A549 (cell line): Measurements from ENCODE around the gene CAPN9. TPM values are rescaled to one million over a fixed set of nuclear protein-coding genes. Genes with fewer than 3 reads are reported as not detected.

Experiments
- ATAC-seq, 2 experiments: fragments of 200-7000 bp in 1 of 2; fragments of >200 bp in 1 of 2; cut with Nextera tagmentation in 1 of 2; cut with Tn5 transposase in 1 of 2; 3 replicates each; pipeline versions ENCODE4 v1.8.0 to v1.9.1; 2018 to 2020; ENCODE audit warnings: mild to moderate bottlenecking in 1 of 2, moderate library complexity in 1 of 2
- CTCF ChIA-PET: fragments of 300-600 bp; sonication (Branson Sonifier 250); formaldehyde crosslinking; extraction: SDS; loops from one replicate; lab custom pipeline; 2021; ENCODE audit warnings: antibody characterized with exemption, inconsistent platforms; lab: Yijun Ruan, JAX
- POLR2A ChIA-PET: fragments of 350-600 bp; formaldehyde crosslinking; extraction: SDS; loops from one replicate; lab custom pipeline; 2021; ENCODE audit warnings: antibody characterized with exemption, inconsistent platforms; lab: Yijun Ruan, JAX
- DNase-seq, 2 experiments: peaks; one replicate each; pipeline versions ENCODE4 v3.0.0 to v3.0.0-alpha.2; 2011 to 2016; ENCODE audit warnings: low read depth in 1 of 2, low spot score in 1 of 2
- FAIRE-seq: peaks from 2 replicates; lab custom pipeline; 2011; peaks lifted over from hg19 to GRCh38; lab: Jason Lieb, UNC
- H3K27ac ChIP-seq, 2 experiments: fragments of >200 bp; sonication (Bioruptor Twin); formaldehyde crosslinking; 3 replicates each; pipeline ENCODE4 v1.5.1; 2016 to 2017
- H3K4me1 ChIP-seq: fragments of >200 bp; sonication (Bioruptor Twin); formaldehyde crosslinking; 3 replicates; pipeline ENCODE4 v1.6.1; 2016
- H3K4me2 ChIP-seq: fragments of >200 bp; sonication (Bioruptor Twin); formaldehyde crosslinking; 3 replicates; pipeline ENCODE4 v1.6.1; 2016
- H3K4me3 ChIP-seq: fragments of >200 bp; sonication (Bioruptor Twin); formaldehyde crosslinking; 3 replicates; pipeline ENCODE4 v1.5.1; 2016
- H3K9me3 ChIP-seq: fragments of >200 bp; sonication (Bioruptor Twin); formaldehyde crosslinking; 3 replicates; pipeline ENCODE4 v1.6.1; 2016
- CHD2 ChIP-seq: fragments of 150-350 bp; IDR thresholded peaks from 2 replicates; pipeline ENCODE4 v1.6.1; 2014; ENCODE audit warnings: low read length; ENCODE audit not compliant: partially characterized antibody
- EHF ChIP-seq: fragments of 250-450 bp; sonication (Bioruptor Pico); IDR thresholded peaks from 2 replicates; pipeline ENCODE4 v1.5.0; 2020; ENCODE audit warnings: mild to moderate bottlenecking
- EHMT2 ChIP-seq: fragments of 200-600 bp; sonication (generic); IDR thresholded peaks from 2 replicates; pipeline ENCODE4 v1.6.1; 2016; ENCODE audit warnings: antibody characterized with exemption, low read depth, mild to moderate bottlenecking, moderate library complexity
- FOSB ChIP-seq: fragments of 250-450 bp; sonication (Bioruptor Pico); IDR thresholded peaks from 2 replicates; pipeline ENCODE4 v1.5.0; 2020; ENCODE audit warnings: mild to moderate bottlenecking, moderate library complexity
- FOSL2 ChIP-seq, 2 experiments: fragments of 450-650 bp in 1 of 2; fragments of >200 bp in 1 of 2; sonication (Bioruptor Twin) in 1 of 2; formaldehyde crosslinking; IDR thresholded peaks; 2 replicates each; pipeline versions ENCODE4 v1.5.0 to v1.6.1; 2016 to 2020; ENCODE audit warnings: mild to moderate bottlenecking in 1 of 2, moderate library complexity in 1 of 2
- FOXS1 ChIP-seq: fragments of 250-450 bp; sonication (Bioruptor Pico); IDR thresholded peaks from 2 replicates; pipeline ENCODE4 v1.5.0; 2020; ENCODE audit warnings: mild to moderate bottlenecking, moderate library complexity
- HOXB5 ChIP-seq: fragments of 250-450 bp; sonication (Bioruptor Pico); IDR thresholded peaks from 2 replicates; pipeline ENCODE4 v1.5.0; 2020; ENCODE audit warnings: mild to moderate bottlenecking, moderate library complexity
- KDM5A ChIP-seq: fragments of 200-600 bp; sonication (generic); IDR thresholded peaks from 2 replicates; pipeline ENCODE4 v1.6.1; 2016; ENCODE audit warnings: antibody characterized with exemption, mild to moderate bottlenecking
- MAFK ChIP-seq: fragments of 450-650 bp; IDR thresholded peaks from 2 replicates; pipeline ENCODE4 v1.6.1; 2014; ENCODE audit not compliant: partially characterized antibody
- NFE2L2 ChIP-seq: fragments of 150-350 bp; conservative IDR thresholded peaks from 2 replicates; pipeline ENCODE4 v1.6.1; 2014; ENCODE audit warnings: low read length
- PHF8 ChIP-seq: fragments of 200-600 bp; sonication (generic); IDR thresholded peaks from 2 replicates; pipeline ENCODE4 v1.6.1; 2016; ENCODE audit warnings: low read depth, mild to moderate bottlenecking, antibody characterized with exemption, moderate library complexity, borderline replicate concordance
- RARB ChIP-seq: fragments of 250-450 bp; sonication (Bioruptor Pico); IDR thresholded peaks from 2 replicates; pipeline ENCODE4 v1.8.0; 2021; ENCODE audit warnings: mild to moderate bottlenecking, moderate library complexity
- RFX5 ChIP-seq: fragments of 450-650 bp; IDR thresholded peaks from 2 replicates; pipeline ENCODE4 v1.7.1; 2014; ENCODE audit warnings: antibody characterized with exemption, mild to moderate bottlenecking, moderate library complexity
- RNF2 ChIP-seq: fragments of 200-600 bp; sonication (generic); IDR thresholded peaks from 2 replicates; pipeline ENCODE4 v1.6.1; 2016; ENCODE audit warnings: low read depth, mild to moderate bottlenecking, antibody characterized with exemption, moderate library complexity, borderline replicate concordance
- SREBF2 ChIP-seq: fragments of 450-650 bp; IDR thresholded peaks from 2 replicates; pipeline ENCODE4 v1.6.1; 2014; ENCODE audit warnings: mild to moderate bottlenecking, moderate library complexity
- TFCP2L1 ChIP-seq: fragments of 250-450 bp; sonication (Bioruptor Pico); IDR thresholded peaks from 2 replicates; pipeline ENCODE4 v1.5.0; 2021; ENCODE audit warnings: mild to moderate bottlenecking
- ZC3H11A ChIP-seq: fragments of 450-650 bp; IDR thresholded peaks from 2 replicates; pipeline ENCODE4 v1.6.1; 2014; ENCODE audit warnings: antibody characterized with exemption, mild to moderate bottlenecking
- WGBS: methylation state at CpG from one replicate; pipeline ENCODE4 v1.1.6; 2017; ENCODE audit errors: missing lambda C conversion rate; 5-methylcytosine and 5-hydroxymethylcytosine counted together
- polyA plus RNA-seq, 4 experiments: library from polyadenylated mRNA; depleted of rRNA in 3 of 4; stranded (reverse); fragments of >200 nt; fragmentation: RNase III in 1 of 4; extraction: RNeasy Plus Mini Kit Qiagen cat#74134 plus additional on column Dnase treatment in 1 of 4; gene quantifications; 2 replicates in 3 of 4; 3 replicates in 1 of 4; pipeline ENCODE4 v1.2.3, GENCODE V29; 2011 to 2017
- TF ChIP-seq, protein P1 (sequence below): fragments of >200 bp; sonication (Bioruptor Twin); formaldehyde crosslinking; IDR thresholded peaks from 3 replicates; pipeline ENCODE4 v1.5.1; 2016
- TF ChIP-seq, protein P2 (sequence below): IDR thresholded peaks from 2 replicates; pipeline ENCODE4 v1.6.1; 2012
- TF ChIP-seq, protein P3 (sequence below): fragments of 250-450 bp; sonication (Bioruptor Pico); IDR thresholded peaks from 2 replicates; pipeline ENCODE4 v1.5.0; 2020; ENCODE audit warnings: low read depth, mild to moderate bottlenecking, moderate library complexity

Gene CAPN9
- polyA plus RNA-seq, 2 of the 4 experiments (the other 2 are of a cell fraction) = not detected

DNA sequence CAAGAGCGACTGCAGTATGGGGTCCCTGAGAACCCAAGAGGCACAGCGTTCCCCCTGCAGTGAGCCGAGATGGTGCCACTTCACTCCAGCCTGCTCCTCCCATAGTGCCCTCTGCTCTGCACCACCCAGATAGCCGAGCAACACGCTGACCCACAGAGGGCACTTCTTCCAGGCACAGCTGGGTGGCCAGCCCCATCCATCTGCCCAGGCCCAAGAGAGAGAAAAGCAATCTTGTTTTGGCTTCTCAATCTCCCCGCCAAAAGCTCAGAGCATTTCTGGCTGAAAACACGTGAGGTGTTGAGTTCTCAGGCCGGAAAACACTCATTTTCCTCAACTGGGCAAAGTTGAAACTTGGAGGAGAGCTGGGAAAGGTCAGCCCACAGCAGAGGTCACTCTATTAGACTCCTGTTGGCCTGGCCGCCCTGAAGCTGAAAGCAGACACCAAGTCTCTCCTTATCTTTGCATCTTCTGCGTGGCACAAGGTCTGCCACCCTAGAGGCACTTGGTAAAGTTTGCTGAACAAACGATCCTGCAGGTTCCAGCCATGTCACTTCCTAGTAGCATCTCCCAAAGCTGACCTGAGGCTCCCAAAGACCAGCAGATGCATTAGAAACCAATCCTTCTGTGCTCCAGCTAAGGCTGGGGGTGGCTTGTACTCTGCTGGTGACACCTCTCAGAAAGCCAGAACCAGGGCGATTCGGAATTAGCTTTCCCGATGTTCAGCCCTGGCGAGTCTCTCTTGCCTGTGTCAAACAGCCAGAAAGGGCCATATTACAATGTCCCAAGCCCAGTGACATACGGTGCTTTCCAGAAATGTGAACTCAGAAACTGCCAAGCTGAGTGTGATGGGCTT, 10.9 kb downstream of the CAPN9 start:
- TF ChIP-seq ZC3H11A (no peak), EHMT2 (no peak), RFX5 (no peak), RNF2 (no peak), MAFK (no peak), FOSB (CRISPR knock-in tag) (no peak), HOXB5 (CRISPR knock-in tag) (no peak), FOSL2 (IDR thresholded peaks at IDR 0.05) (no peak), FOSL2 (CRISPR knock-in tag; IDR thresholded peaks at IDR 0.05) (no peak), PHF8 (no peak), FOXS1 (CRISPR knock-in tag) (no peak), RARB (CRISPR knock-in tag) (no peak), NFE2L2 (no peak), CHD2 (no peak), SREBF2 (no peak), EHF (no peak), TFCP2L1 (CRISPR knock-in tag) (no peak), KDM5A (no peak)
- TF ChIP-seq, protein P1, sequence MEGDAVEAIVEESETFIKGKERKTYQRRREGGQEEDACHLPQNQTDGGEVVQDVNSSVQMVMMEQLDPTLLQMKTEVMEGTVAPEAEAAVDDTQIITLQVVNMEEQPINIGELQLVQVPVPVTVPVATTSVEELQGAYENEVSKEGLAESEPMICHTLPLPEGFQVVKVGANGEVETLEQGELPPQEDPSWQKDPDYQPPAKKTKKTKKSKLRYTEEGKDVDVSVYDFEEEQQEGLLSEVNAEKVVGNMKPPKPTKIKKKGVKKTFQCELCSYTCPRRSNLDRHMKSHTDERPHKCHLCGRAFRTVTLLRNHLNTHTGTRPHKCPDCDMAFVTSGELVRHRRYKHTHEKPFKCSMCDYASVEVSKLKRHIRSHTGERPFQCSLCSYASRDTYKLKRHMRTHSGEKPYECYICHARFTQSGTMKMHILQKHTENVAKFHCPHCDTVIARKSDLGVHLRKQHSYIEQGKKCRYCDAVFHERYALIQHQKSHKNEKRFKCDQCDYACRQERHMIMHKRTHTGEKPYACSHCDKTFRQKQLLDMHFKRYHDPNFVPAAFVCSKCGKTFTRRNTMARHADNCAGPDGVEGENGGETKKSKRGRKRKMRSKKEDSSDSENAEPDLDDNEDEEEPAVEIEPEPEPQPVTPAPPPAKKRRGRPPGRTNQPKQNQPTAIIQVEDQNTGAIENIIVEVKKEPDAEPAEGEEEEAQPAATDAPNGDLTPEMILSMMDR = no peak
- TF ChIP-seq, protein P2, sequence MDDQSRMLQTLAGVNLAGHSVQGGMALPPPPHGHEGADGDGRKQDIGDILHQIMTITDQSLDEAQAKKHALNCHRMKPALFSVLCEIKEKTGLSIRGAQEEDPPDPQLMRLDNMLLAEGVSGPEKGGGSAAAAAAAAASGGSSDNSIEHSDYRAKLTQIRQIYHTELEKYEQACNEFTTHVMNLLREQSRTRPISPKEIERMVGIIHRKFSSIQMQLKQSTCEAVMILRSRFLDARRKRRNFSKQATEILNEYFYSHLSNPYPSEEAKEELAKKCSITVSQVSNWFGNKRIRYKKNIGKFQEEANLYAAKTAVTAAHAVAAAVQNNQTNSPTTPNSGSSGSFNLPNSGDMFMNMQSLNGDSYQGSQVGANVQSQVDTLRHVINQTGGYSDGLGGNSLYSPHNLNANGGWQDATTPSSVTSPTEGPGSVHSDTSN = no peak
- 63% methylated on average over 16 of the region's 16 CpGs for WGBS
- CTCF ChIA-PET = interaction anchor here (0.8 kb wide), 1 partner anchor 15 kb away, joined by 3 read pairs; no protein-coding TSS in a partner anchor
- Histone ChIP-seq H3K4me2 (no peak overlapping the region), H3K4me1 (no peaks in the 10 kb centered on the region), H3K9me3 (no peaks in the 10 kb centered on the region), H3K4me3 (no peak overlapping the region), H3K27ac (no peak overlapping the region)
- no peak for FAIRE-seq
- POLR2A ChIA-PET = no interaction called here
- DNase-seq = no peak
- no peak for ATAC-seq

DNA sequence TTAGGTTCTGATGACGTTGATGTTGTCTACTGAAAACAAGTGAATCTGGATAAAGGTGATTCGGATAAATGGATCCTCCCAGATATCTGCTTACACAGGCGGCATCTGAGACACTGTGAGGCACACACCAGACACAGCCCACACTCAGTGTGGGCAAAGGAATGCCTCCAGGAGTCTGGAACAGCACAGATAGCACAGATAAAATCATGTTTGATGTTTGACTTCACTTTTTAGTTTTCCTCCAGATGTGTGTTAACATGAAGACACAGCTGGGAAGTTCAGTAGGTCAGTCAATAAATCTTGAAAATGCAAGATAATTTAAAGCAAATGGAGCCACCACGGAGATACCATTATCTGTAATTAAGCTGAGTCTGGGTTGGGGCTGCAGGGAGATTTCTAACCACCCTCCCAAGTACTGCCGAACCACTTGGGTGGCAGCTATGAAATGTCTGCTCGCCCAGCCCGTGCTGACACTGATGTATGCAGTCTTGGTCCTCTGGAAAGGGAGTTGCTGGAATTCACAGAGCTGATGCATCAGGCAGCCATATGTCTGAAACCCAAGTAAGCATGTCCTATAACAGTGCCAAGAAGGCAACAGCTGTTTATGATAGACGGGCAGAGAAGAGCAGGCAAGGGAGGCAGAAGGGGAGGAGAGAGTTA, 11.7 kb downstream of the CAPN9 start:
- H3K4me2 ChIP-seq = no peak overlapping the region
- DNase-seq = no peak
- no peak for FAIRE-seq
- WGBS = 43% methylated on average over 8 of the region's 8 CpGs
- CTCF ChIA-PET = interaction anchor here (0.8 kb wide), 1 partner anchor 14 kb away, joined by 3 read pairs; no protein-coding TSS in a partner anchor
- H3K9me3 ChIP-seq = no peaks in the 10 kb centered on the region; the same call in 2 of the 3 replicates
- no peak overlapping the region for H3K27ac ChIP-seq
- POLR2A ChIA-PET = no interaction called here
- TF ChIP-seq, protein P3, sequence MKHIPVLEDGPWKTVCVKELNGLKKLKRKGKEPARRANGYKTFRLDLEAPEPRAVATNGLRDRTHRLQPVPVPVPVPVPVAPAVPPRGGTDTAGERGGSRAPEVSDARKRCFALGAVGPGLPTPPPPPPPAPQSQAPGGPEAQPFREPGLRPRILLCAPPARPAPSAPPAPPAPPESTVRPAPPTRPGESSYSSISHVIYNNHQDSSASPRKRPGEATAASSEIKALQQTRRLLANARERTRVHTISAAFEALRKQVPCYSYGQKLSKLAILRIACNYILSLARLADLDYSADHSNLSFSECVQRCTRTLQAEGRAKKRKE (CRISPR knock-in tag) = no peak
- H3K4me1 ChIP-seq = no peaks in the 10 kb centered on the region
- no peak overlapping the region for H3K4me3 ChIP-seq
- no peak for ATAC-seq
